ENCODE data around the gene DIMT1.

The DIMT1 gene

GRCh38 chr5:62403411-62404250 is at the start of gene DIMT1:
Gene DIMT1 (minus strand): TSS chr5:62403905. CDS start chr5:62403772, 133 bp downstream.
- DNase-seq = peak; percentile 97

- no peak for DNase-seq
Observed at GRCh38 chr5:62450259-62450658, 46.6 kb upstream of the DIMT1 start.

- no peak for DNase-seq
Observed at GRCh38 chr5:62448528-62448927, 44.8 kb upstream of the DIMT1 start.

GRCh38 chr5:62432621-62433064 is 28.9 kb upstream of the DIMT1 start:
- DNase-seq = no peak

- DNase-seq = no peak
Observed at GRCh38 chr5:62431735-62432620, 28.3 kb upstream of the DIMT1 start.

- no peak for DNase-seq
Observed at GRCh38 chr5:62424763-62425162, 21.1 kb upstream of the DIMT1 start.

- no peak for DNase-seq
Observed at GRCh38 chr5:62421414-62421813, 17.7 kb upstream of the DIMT1 start.

- DNase-seq = no peak
Observed at GRCh38 chr5:62419609-62420008, 15.9 kb upstream of the DIMT1 start.

- DNase-seq = no peak
Observed at GRCh38 chr5:62418462-62419076, 14.9 kb upstream of the DIMT1 start.

GRCh38 chr5:62413711-62414110 is 10.0 kb upstream of the DIMT1 start:
- DNase-seq = no peak

- peak; percentile 99 for DNase-seq
Observed at GRCh38 chr5:62412549-62413329, 9.0 kb upstream of the DIMT1 start, which contains the start of gene IPO11. Gene IPO11 (plus strand): TSS chr5:62412763. CDS start chr5:62437280, 24,517 bp downstream.

GRCh38 chr5:62395210-62395950 is 8.3 kb downstream of the DIMT1 start:
- DNase-seq = no peak

GRCh38 chr5:62386824-62387223 is 16.9 kb downstream of the DIMT1 start:
- no peak for DNase-seq

- no peak for DNase-seq
Observed at GRCh38 chr5:62385816-62386400, 17.8 kb downstream of the DIMT1 start.

GRCh38 chr5:62385131-62385530 is 18.6 kb downstream of the DIMT1 start:
- DNase-seq = no peak

GRCh38 chr5:62376064-62376463 is 27.6 kb downstream of the DIMT1 start:
- no peak for DNase-seq

GRCh38 chr5:62375627-62376026 is 28.1 kb downstream of the DIMT1 start:
- DNase-seq = no peak

GRCh38 chr5:62374090-62374489 is 29.6 kb downstream of the DIMT1 start:
- DNase-seq = no peak

- no peak for DNase-seq
Observed at GRCh38 chr5:62373382-62373781, 30.3 kb downstream of the DIMT1 start.

- DNase-seq = no peak
Observed at GRCh38 chr5:62372600-62372999, 31.1 kb downstream of the DIMT1 start.

GRCh38 chr5:62371409-62371808 is 32.3 kb downstream of the DIMT1 start:
- no peak for DNase-seq

Data from left hindlimb (tissue), 1 donor.